Hepatocyte (in vitro differentiated cells): ENCODE data around the gene TCOF1. TPM values are rescaled to one million over a fixed set of nuclear protein-coding genes. Genes with fewer than 3 reads are reported as not detected.

ENCODE experiments used
- DNase-seq: peaks from one replicate; pipeline ENCODE4 v3.0.0-alpha.2; 2016; ENCODE audit warnings: low spot score
- H2AFZ ChIP-seq: fragments of 200-600 bp; sonication (generic); 2 replicates; pipeline ENCODE4 v1.6.0; 2016; ENCODE audit warnings: antibody characterized with exemption, mild to moderate bottlenecking
- H3K27ac ChIP-seq: fragments of 200-600 bp; sonication (generic); 2 replicates; pipeline ENCODE4 v1.5.1; 2016; ENCODE audit warnings: mild to moderate bottlenecking
- H3K27me3 ChIP-seq: fragments of 200-600 bp; sonication (generic); 2 replicates; pipeline ENCODE4 v1.6.1; 2016
- H3K36me3 ChIP-seq: fragments of 200-600 bp; sonication (generic); replicated peaks from 2 replicates; pipeline ENCODE4 v1.5.1; 2016; ENCODE audit warnings: low read depth; ENCODE audit not compliant: insufficient read depth
- H3K4me1 ChIP-seq: fragments of 200-600 bp; sonication (generic); 2 replicates; pipeline ENCODE4 v1.5.1; 2016; ENCODE audit warnings: mild to moderate bottlenecking, moderate library complexity; ENCODE audit not compliant: insufficient read depth
- H3K4me2 ChIP-seq: fragments of 200-600 bp; sonication (generic); 2 replicates; pipeline ENCODE4 v1.6.0; 2016
- H3K4me3 ChIP-seq: fragments of 200-600 bp; sonication (generic); 2 replicates; pipeline ENCODE4 v1.5.1; 2016; ENCODE audit warnings: mild to moderate bottlenecking
- H3K79me2 ChIP-seq: fragments of 200-600 bp; sonication (generic); 2 replicates; pipeline ENCODE4 v1.6.0; 2017; ENCODE audit warnings: mild to moderate bottlenecking
- H3K9me2 ChIP-seq: fragments of 200-600 bp; sonication (generic); replicated peaks from 2 replicates; pipeline ENCODE4 v1.6.0; 2017; ENCODE audit warnings: mild to moderate bottlenecking; ENCODE audit not compliant: insufficient read depth
- H3K9me3 ChIP-seq: fragments of 200-600 bp; sonication (generic); 2 replicates; pipeline ENCODE4 v1.5.1; 2016; ENCODE audit warnings: low read depth, mild to moderate bottlenecking
- H4K20me1 ChIP-seq: fragments of 200-600 bp; sonication (generic); 2 replicates; pipeline ENCODE4 v1.6.0; 2016; ENCODE audit warnings: mild to moderate bottlenecking; ENCODE audit not compliant: insufficient read depth, poor library complexity, severe bottlenecking
- EZH2 ChIP-seq: fragments of 200-600 bp; sonication (generic); IDR thresholded peaks from 2 replicates; pipeline ENCODE4 v1.6.1; 2016; ENCODE audit warnings: antibody characterized with exemption, mild to moderate bottlenecking, borderline replicate concordance
- EZH2phosphoT487 ChIP-seq: fragments of 200-600 bp; sonication (generic); IDR thresholded peaks from one replicate; pipeline ENCODE4 v1.6.1; 2018; ENCODE audit warnings: antibody characterized with exemption, mild to moderate bottlenecking, low read depth, moderate library complexity; ENCODE audit not compliant: unreplicated experiment, severe bottlenecking
- WGBS: methylation state at CpG from one replicate; pipeline ENCODE4 v1.1.6; 2016; ENCODE audit warnings: low lambda C conversion rate; ENCODE audit errors: missing lambda C conversion rate; 5-methylcytosine and 5-hydroxymethylcytosine counted together
- polyA plus RNA-seq: library from polyadenylated mRNA; unstranded; fragments of >200 nt; fragmentation: Nextera tagmentation; extraction: Ambion mirVana; gene quantifications from 2 replicates; pipeline ENCODE4 v1.2.1, GENCODE V29; 2016
- total RNA-seq: library from RNA; depleted of rRNA; stranded (reverse); fragments of >200 nt; gene quantifications from 2 replicates; pipeline ENCODE4 v1.2.3, GENCODE V29; 2014
- TF ChIP-seq, protein P1 (sequence below): fragments of 200-600 bp; sonication (generic); IDR thresholded peaks from 2 replicates; pipeline ENCODE4 v1.5.1; 2016; ENCODE audit warnings: antibody characterized with exemption, mild to moderate bottlenecking; ENCODE audit not compliant: poor library complexity

Gene TCOF1
- total and polyA plus RNA-seq, 2 experiments from 2014 or later, result 19.9 to 24.0 TPM

DNA sequence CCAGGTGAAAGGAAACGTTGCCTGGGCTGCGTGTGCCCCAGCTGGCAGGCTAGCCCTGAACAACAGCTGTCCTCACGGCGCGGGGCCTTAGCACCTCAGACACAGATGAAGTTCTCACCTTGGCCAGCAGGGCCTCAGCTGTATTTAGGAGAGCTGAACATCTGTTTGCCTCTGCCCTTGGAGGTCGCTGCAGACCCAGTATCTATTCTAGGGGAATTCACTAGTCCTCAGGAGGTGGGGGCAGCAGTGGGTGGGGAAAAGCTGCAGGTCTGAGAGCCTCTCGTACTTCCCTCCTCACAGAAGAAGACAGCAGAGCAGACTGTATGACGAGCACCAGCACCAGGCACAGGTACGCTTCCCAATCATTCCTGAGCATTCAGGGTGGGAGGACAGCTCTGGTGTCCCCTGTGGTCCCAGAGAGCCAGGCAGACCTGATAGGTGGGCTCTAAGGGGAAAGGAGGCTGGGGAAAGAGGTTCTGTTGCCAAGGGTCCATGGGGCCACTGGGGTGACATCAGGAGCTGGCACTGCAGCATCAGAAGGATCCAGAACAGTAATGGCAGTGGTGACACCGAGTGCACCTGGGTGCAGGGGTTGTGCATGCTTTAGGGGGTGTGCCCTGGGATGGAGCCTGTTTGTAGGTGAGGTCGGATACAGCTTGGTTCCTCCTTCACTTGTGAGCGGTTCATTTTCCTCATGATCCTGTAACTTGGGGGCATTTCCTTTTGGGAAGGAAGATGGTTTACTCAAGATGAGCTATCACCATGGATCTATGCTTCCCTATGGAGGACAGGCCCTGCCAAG is 41.4 kb downstream of the TCOF1 start:
- no peaks in the 10 kb centered on the region for H3K27me3 ChIP-seq
- H2AFZ ChIP-seq, result no peak overlapping the region
- H3K79me2 ChIP-seq, result no peaks in the 10 kb centered on the region
- no peaks in the 10 kb centered on the region for H4K20me1 ChIP-seq
- no peaks in the 10 kb centered on the region for H3K36me3 ChIP-seq
- DNase-seq, result no peak
- WGBS, result 90% methylated on average over 12 of the region's 12 CpGs
- no peak overlapping the region for H3K27ac ChIP-seq
- no peak for TF ChIP-seq EZH2phosphoT487
- TF ChIP-seq, protein P1, sequence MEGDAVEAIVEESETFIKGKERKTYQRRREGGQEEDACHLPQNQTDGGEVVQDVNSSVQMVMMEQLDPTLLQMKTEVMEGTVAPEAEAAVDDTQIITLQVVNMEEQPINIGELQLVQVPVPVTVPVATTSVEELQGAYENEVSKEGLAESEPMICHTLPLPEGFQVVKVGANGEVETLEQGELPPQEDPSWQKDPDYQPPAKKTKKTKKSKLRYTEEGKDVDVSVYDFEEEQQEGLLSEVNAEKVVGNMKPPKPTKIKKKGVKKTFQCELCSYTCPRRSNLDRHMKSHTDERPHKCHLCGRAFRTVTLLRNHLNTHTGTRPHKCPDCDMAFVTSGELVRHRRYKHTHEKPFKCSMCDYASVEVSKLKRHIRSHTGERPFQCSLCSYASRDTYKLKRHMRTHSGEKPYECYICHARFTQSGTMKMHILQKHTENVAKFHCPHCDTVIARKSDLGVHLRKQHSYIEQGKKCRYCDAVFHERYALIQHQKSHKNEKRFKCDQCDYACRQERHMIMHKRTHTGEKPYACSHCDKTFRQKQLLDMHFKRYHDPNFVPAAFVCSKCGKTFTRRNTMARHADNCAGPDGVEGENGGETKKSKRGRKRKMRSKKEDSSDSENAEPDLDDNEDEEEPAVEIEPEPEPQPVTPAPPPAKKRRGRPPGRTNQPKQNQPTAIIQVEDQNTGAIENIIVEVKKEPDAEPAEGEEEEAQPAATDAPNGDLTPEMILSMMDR, result no peak
- TF ChIP-seq EZH2, result no peak
- H3K4me1 ChIP-seq, result no peaks in the 10 kb centered on the region
- H3K9me2 ChIP-seq, result no peaks in the 10 kb centered on the region
- no peak overlapping the region for H3K4me2 ChIP-seq
- H3K4me3 ChIP-seq, result no peak overlapping the region
- H3K9me3 ChIP-seq, result no peaks in the 10 kb centered on the region

DNA sequence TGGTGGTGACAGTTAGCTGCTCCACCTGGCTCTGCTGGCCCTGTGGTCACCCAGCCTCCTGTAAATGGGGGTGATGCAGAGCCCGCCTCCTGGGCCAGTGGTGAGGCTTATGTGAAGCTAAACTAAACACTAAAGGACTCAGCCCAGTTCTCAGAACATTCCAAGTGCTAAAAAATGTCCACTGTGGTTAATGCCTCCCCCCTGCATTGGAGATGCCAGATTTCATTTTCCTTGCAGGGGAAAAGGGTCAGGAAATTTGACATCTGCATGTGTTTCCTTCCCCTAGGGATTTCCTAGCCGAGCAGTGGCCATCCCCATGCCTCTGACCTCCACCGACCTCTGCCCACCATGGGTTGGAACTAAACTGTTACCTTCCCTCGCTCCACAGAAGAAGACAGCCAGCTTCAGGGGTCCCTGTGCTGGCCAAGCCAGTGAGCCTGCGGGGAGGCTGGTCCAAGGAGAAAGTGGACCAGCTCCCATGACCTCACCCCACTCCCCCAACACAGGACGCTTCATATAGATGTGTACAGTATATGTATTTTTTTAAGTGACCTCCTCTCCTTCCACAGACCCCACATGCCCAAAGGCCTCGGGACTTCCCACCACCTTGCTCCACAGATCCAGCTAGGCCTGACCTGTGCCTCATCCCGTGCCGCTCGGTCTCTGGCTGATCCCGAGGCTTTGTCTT is 42.2 kb downstream of the TCOF1 start:
- Histone ChIP-seq H3K9me2 (no peaks in the 10 kb centered on the region), H3K36me3 (no peaks in the 10 kb centered on the region), H3K4me2 (no peak overlapping the region), H3K27me3 (no peaks in the 10 kb centered on the region), H3K79me2 (no peaks in the 10 kb centered on the region), H3K4me1 (no peaks in the 10 kb centered on the region), H2AFZ (no peak overlapping the region), H4K20me1 (no peaks in the 10 kb centered on the region), H3K4me3 (no peak overlapping the region), H3K27ac (no peak overlapping the region), H3K9me3 (no peaks in the 10 kb centered on the region)
- WGBS, result 96% methylated on average over 11 of the region's 11 CpGs
- no peak for TF ChIP-seq EZH2
- TF ChIP-seq EZH2phosphoT487, result no peak
- TF ChIP-seq, protein P1, result no peak
- DNase-seq, result no peak

DNA sequence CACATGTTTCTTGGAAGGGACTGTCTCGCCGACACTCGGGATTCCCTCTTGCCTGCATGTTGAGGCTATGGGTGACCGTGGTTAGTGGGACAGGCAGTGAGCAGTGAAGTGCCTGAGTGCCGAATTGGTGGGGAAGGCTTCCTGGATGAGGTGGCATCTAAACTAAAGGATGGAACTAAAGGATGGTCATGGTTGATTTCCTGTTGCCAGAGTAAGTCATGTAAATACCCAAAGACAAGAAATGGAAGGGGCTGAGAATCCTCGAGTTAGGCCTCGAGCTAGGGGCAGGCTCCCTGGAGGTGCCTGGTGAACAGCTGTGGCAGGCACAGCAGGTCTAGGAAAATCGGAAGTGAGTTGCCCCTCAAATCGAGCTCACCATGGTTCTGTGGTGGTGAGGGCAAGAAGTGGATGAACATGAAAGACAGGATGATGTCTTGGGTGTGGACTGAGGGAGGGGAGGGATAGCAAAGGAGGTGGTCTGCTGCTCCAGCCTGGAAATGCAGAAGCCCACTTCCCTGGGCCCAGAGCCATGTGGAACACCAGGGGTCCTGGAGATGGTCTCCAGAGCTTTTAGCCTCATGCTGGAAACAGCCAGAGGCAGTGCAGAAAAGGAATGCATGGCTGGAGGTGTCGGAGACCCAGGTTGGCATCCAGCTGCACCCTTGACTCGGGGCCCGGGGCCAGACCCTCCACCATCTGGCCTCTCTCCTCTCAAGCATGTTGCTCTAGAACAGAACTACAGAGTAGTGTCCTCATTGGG is 43.0 kb downstream of the TCOF1 start:
- Histone ChIP-seq H3K9me3 (no peaks in the 10 kb centered on the region), H3K27ac (no peak overlapping the region), H3K4me2 (no peak overlapping the region), H3K9me2 (no peaks in the 10 kb centered on the region), H4K20me1 (no peaks in the 10 kb centered on the region), H3K27me3 (no peaks in the 10 kb centered on the region), H2AFZ (no peak overlapping the region), H3K4me1 (no peaks in the 10 kb centered on the region), H3K36me3 (no peaks in the 10 kb centered on the region), H3K4me3 (no peak overlapping the region), H3K79me2 (no peaks in the 10 kb centered on the region)
- TF ChIP-seq EZH2phosphoT487, result no peak
- TF ChIP-seq, protein P1, result no peak
- no peak for TF ChIP-seq EZH2
- WGBS, result 94% methylated on average over 12 of the region's 12 CpGs
- DNase-seq, result no peak
